HG03045 (cell line): ENCODE measurements around the gene CFP.
"Not testable (repeated sequence)": the region's sequence is repeated elsewhere in the genome, so short reads cannot be mapped to it uniquely, and the experiment has no call there.

Experiments used
- ATAC-seq: cut with Tn5 transposase; IDR thresholded peaks from one replicate; pipeline ENCODE4 v1.9.1; 2021; ENCODE audit warnings: mild to moderate bottlenecking, moderate library complexity; ENCODE audit not compliant: unreplicated experiment

The CFP gene

GRCh38 chrX:47607091-47607490, 22.6 kb downstream of the CFP start:
- no peak for ATAC-seq

- no peak for ATAC-seq
Observed at GRCh38 chrX:47605024-47605423, 24.7 kb downstream of the CFP start.

DNA sequence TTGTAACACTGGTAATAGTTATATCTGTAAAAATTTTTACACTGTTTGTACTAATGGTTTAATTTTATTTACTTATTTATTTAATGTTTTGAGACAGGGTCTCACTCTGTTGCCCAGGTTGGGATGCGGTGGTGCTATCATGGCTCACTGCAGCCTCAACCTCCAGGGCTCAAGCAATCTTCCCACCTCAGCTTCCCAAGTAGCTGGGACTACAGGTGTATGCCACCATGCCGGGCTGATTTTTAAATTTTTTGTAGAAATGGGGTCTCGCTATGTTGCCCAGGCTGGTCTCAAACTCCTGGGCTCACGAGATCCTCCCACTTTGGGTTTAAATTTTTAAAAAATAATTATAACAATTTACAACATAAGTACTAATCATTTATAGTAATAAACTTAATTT, 26.6 kb downstream of the CFP start:
- not testable (repeated sequence) for ATAC-seq

DNA sequence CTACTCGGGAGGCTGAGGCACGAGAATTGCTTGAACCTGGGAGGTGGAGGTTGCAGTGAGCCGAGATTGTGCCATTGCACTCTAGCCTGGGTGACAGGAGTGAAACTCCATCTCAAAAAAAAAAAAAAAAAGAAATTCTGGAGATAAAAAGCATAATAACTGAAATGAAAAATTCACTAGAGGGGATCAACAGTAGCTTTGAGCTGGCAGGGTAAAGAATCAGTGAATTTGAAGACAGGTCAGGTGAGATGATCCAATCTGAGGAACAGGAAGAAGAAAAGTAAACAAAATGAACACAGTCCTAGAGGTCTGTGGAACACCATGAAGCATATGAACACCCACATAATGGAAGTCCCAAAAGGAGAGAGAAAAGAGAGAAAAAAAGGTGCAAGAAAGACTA, 32.5 kb downstream of the CFP start:
- ATAC-seq: no peak

GRCh38 chrX:47596256-47596655, 33.5 kb downstream of the CFP start:
- no peak for ATAC-seq

- ATAC-seq: no peak
Observed at GRCh38 chrX:47595716-47596251, 33.9 kb downstream of the CFP start.

DNA sequence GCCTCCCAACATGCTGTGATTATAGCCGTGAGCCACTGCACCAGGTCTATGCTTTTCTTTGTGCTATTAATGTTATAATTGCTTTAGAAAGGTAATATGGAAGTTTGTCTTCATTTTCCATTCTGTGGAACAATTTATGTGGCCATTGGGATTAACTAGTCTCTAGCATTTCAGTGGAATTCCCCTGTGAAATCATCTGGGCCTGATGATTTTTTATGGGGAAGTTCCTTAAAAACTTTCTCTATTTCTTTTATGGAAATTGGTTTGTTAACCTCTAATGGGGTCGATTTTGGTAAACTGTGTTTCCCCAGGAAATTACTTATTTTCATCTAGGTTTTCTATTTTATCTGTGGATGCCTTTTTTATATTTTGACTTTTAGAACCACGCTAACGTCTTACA, 36.2 kb downstream of the CFP start:
- ATAC-seq: no peak

DNA sequence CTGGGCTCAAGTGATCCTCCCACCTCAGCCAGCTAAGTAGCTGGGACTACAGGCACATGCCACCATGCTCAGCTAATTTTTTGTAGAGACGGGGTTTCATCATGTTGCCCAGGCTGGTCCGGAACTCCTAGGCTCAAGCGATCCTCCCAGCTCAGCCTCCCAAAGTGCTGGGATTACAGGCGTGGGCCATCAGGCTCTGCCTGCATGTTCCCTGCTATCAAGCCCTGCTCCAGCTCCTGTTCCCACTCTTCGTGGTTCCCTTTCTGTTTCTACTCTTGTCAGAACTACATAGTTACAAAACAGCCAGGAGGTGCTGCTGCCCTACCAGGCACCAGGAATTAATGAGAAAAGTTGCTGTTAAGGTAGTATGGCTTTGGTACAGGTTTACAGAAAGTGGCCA, 38.7 kb downstream of the CFP start:
- no peak for ATAC-seq

DNA sequence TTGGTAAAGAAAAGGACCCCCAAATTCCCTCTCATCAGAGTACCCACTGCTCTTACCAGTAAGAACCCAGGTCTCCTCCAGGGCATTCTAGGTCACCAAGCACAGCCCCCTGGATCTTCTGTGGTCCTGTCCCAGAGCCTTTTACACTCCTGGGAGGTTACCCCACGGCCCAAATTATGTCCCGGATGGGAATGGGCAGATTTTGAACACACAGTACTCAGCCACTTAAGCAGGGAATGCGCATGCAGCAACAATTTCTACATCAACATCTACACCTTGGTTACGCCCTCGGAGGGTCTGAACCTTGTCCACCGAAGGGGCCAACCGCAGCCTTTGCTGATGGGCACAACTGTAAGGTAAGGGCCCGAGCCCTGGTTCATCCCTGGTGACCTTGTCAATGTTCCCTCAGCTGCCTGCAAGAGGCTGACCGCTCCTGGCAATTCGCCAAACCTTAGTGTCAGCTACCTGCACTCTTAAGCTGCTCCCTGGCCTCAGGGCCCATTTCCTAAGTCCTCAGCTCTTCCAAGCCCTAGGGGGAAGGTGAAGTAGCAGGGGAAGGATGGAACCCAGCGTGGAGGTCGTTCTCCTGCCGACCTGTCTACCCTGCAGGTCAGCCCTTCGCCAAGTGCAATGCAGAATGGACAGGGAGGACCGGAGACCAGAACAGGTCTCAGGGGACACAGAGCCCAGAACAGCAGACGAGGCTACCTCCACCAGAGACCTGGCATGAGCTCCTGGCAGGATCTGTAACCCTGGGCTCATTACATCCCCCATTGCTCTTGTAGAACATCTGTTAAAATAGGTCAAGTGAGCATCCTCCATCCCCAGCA, 41.6 kb downstream of the CFP start:
- ATAC-seq: no peak

- no peak for ATAC-seq
Observed at GRCh38 chrX:47587091-47587891, 42.4 kb downstream of the CFP start.

DNA sequence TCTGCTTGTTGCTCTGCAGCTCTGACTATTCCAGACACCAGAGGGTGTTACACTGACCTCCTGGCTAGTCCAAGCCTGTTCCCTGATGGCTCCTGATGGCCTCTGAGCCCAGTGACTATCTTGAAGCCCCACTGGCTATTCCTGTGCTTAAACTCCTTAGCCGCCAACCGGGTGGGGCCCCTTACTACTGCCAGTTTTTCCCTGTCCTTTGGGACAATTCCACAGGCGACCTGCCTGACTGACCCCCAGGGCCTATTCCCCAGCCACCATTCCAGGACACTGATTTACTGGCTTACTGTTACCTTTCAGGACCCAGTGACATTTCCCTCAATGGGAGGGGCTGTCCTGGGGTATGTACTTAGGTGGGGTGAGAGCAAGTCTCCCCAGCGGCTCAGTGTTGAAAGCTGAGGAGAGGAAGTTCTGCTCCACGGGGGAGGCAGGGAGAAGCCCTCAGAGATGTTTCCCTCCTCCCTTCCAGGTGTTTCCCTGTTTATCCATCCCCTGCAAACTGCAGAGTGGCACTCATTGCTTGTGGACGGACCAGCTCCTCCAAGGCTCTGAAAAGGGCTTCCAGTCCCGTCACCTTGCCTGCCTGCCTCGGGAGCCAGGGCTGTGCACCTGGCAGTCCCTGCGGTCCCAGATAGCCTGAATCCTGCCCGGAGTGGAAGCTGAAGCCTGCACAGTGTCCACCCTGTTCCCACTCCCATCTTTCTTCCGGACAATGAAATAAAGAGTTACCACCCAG, 43.5 kb downstream of the CFP start:
- no peak for ATAC-seq

GRCh38 chrX:47585273-47585672, 44.5 kb downstream of the CFP start:
- ATAC-seq: no peak

GRCh38 chrX:47584714-47585113, 45.0 kb downstream of the CFP start:
- ATAC-seq: no peak

DNA sequence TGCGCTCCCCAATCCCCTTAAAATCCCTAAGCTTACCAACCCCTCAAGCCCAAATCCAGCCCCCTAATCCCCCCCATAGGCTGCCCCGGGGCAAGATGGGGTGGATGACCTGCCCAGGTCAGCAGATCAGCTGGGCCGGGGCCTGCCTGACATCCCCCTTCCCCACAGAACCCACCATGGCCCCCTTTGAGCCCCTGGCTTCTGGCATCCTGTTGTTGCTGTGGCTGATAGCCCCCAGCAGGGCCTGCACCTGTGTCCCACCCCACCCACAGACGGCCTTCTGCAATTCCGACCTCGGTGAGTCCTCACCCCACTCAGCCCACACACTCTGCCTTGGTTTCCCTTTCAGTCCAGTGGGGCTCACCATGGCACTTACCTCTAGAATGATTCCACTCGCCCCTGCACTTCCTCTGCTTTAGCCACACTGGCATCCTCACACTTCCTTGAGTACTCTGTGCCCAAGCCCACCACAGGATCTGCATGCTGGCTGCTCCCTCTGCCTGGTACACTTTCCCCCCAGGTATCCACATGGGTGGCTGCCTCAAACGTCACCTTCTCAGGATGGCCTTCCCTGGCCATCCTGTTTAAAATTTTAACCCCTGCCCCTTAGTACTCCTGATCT, 46.4 kb downstream of the CFP start:
- ATAC-seq: no peak

DNA sequence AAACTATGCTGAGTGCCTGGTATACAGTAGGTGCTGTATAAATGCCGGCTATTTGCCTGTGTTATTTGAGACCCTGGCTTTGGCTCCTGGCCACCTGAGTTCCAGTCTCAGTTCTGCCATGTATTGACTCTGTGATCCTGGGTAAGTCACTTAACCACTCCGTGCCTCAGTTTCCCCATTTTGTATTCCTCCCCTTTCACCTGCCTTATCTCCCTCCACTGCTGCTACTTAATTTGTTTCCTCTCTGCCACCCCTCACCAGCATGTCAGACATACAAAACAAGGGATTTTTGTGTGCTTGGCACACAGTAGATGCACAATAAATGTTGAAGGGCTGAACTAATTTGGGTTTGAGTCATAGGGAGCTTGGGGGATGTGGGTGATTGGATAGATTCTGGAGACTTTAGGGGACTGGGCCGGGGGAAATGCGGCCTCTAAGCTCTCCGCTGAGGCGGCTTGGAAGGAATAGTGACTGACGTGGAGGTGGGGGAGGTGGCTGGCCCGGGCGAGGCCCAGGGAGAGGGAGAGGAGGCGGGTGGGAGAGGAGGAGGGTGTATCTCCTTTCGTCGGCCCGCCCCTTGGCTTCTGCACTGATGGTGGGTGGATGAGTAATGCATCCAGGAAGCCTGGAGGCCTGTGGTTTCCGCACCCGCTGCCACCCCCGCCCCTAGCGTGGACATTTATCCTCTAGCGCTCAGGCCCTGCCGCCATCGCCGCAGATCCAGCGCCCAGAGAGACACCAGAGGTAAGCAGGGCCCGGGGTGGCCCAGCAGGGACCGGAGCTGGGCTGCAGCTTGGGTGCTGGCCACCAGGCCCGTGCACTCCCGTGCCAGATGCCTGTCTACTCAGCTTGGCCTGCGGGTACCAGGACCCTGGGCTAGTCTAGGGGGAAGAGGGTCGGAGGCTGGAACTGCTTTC, 47.7 kb downstream of the CFP start, which contains the start of gene TIMP1:
TIMP1 (plus strand) TSS at position 706 of the 917 bp plus-strand sequence. CDS start 980 bp downstream, outside the sequence.
- peak; percentile 82 for ATAC-seq

DNA sequence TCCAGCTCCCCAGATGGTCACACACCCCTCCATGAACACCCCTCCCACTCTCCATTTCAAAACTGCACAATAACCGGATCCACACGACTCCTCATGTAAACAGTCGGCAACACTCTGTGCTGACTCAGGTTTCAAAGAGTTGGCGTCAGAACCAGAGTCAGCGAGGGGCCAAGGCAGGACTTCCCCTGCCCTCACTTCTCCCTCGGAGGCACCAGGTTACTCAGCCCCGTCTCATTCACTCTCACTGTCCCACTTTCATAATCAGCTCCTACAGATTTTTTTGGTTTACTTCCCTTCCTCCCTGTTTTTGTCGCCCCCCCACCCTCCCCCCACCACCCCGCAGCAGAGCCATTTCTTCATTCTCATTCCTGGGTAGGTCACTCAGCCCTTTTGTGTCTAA, 50.2 kb downstream of the CFP start:
- no peak for ATAC-seq

GRCh38 chrX:47578692-47579091, 51.0 kb downstream of the CFP start:
- ATAC-seq: no peak

- no peak for ATAC-seq
Observed at GRCh38 chrX:47577901-47578300, 51.8 kb downstream of the CFP start.

- no peak for ATAC-seq
Observed at GRCh38 chrX:47577424-47577823, 52.3 kb downstream of the CFP start.
